ENCODE data around the gene KLK10.

- TF ChIP-seq EZH2 (IDR thresholded peaks at IDR 0.05; ENCODE audit: borderline replicate concordance, low read depth, low read length, severe bottlenecking): no peak
- TF ChIP-seq CTCF (IDR thresholded peaks at IDR 0.05; ENCODE audit: borderline replicate concordance, extremely low read depth, low read length, poor library complexity, severe bottlenecking): no peak
Measured at GRCh38 chr19:51009061-51009891, 10.2 kb downstream of the KLK10 start.
